Brain microvascular endothelial cell (primary cell): ENCODE measurements around the gene SASH1.
"Not testable (repeated sequence)": the region's sequence is repeated elsewhere in the genome, so short reads cannot be mapped to it uniquely, and the experiment has no call there.

Experiments used
- DNase-seq: peaks from one replicate; pipeline ENCODE4 v3.0.0-alpha.2; 2020
- H3K27ac ChIP-seq: fragments of 250-450 bp; sonication (Bioruptor Pico); 2 replicates; pipeline ENCODE4 v1.5.1; 2020; ENCODE audit warnings: mild to moderate bottlenecking, moderate library complexity
- H3K27me3 ChIP-seq: fragments of 250-450 bp; sonication (Bioruptor Pico); replicated peaks from 2 replicates; pipeline ENCODE4 v1.5.1; 2020; ENCODE audit warnings: mild to moderate bottlenecking
- H3K36me3 ChIP-seq: fragments of 250-450 bp; sonication (Bioruptor Pico); replicated peaks from 2 replicates; pipeline ENCODE4 v1.5.1; 2020; ENCODE audit warnings: mild to moderate bottlenecking
- H3K4me3 ChIP-seq: 2 replicates; pipeline ENCODE4 v1.5.1; 2011; ENCODE audit warnings: low read depth, mild to moderate bottlenecking, control low read depth, low read length, moderate library complexity
- in situ Hi-C: cut with HindIII; loops from 2 replicates; pipeline ENCODE4 v1.10.0; 2017; ENCODE audit warnings: low sequenced_read_pairs, low pct_ligation_motif_present
- TF ChIP-seq, protein P1 (sequence below): IDR thresholded peaks from 2 replicates; pipeline ENCODE4 v1.5.1; 2011; ENCODE audit warnings: low read depth, mild to moderate bottlenecking, moderate library complexity, low read length, control low read depth, inconsistent platforms; ENCODE audit errors: missing control alignments

Gene SASH1

DNA sequence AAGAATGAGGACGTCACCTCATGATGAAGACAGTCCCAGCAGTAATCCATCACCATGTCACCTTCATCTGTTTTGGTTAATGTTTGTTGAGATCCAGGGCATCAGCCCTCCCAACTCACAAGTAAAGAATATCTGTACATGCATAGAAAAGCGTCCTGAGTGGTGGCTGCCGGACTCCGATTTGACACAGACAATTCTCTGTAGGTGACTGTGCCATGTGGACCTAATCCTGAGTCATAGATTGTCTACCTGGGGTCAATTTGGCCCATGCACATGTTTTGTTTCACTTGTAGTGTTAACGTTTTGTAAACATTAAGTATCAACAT, 235.8 kb downstream of the SASH1 start:
- no peak for DNase-seq
- Histone ChIP-seq H3K36me3 (no peaks in the 10 kb centered on the region), H3K4me3 (no peak overlapping the region), H3K27ac (no peak overlapping the region), H3K27me3 (no peaks in the 10 kb centered on the region)
- in situ Hi-C loops, result no loop called here
- TF ChIP-seq, protein P1, sequence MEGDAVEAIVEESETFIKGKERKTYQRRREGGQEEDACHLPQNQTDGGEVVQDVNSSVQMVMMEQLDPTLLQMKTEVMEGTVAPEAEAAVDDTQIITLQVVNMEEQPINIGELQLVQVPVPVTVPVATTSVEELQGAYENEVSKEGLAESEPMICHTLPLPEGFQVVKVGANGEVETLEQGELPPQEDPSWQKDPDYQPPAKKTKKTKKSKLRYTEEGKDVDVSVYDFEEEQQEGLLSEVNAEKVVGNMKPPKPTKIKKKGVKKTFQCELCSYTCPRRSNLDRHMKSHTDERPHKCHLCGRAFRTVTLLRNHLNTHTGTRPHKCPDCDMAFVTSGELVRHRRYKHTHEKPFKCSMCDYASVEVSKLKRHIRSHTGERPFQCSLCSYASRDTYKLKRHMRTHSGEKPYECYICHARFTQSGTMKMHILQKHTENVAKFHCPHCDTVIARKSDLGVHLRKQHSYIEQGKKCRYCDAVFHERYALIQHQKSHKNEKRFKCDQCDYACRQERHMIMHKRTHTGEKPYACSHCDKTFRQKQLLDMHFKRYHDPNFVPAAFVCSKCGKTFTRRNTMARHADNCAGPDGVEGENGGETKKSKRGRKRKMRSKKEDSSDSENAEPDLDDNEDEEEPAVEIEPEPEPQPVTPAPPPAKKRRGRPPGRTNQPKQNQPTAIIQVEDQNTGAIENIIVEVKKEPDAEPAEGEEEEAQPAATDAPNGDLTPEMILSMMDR, result no peak

- no peak overlapping the region for H3K4me3 ChIP-seq
- H3K36me3 ChIP-seq, result no peaks in the 10 kb centered on the region
- no peaks in the 10 kb centered on the region for H3K27me3 ChIP-seq
- in situ Hi-C loops, result no loop called here
- TF ChIP-seq, protein P1, result no peak
- no peak for DNase-seq
- no peak overlapping the region for H3K27ac ChIP-seq
These were observed 236.4 kb downstream of the SASH1 start for GRCh38 chr6:148578837-148579565.

DNA sequence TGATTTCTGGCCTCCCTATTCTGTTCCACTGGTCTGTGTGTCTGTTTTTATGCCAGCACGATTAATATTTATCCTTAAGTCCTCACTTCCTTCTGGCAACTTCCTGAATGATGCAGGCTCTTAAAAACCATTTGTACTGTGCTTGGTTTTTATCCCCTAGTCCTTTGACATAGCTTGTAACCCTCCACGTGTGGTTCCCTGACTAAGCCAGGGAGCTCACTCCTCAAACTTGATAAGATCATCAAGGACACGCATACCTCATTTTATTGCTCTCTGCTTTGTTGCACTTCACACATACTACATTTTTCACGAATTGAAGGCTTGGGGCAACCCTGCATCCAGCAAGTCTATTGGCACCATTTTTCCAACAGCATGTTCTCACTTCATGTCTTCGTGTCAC, 237.8 kb downstream of the SASH1 start:
- in situ Hi-C loops, result no loop called here
- no peaks in the 10 kb centered on the region for H3K27me3 ChIP-seq
- TF ChIP-seq, protein P1, result no peak
- DNase-seq, result no peak
- H3K36me3 ChIP-seq, result no peaks in the 10 kb centered on the region
- H3K27ac ChIP-seq, result no peak overlapping the region
- H3K4me3 ChIP-seq, result no peak overlapping the region

DNA sequence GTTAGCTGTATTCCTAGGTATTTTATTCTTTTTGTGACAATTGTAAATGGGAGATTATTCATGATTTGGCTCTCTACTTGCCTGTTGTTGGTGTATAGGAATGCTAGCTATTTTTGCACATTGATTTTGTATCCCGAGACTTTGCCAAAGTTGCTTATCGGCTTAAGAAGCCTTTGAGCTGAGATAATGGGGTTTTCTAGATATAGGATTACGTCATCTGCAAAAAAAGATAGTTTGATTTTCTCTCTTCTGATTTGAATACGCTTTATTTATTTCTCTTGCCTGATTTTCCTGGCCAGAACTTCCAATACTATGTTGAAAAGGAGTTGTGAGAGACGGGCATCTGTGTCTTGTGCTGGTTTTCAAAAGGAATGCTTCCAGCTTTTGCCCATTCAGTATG, 241.0 kb downstream of the SASH1 start:
- Histone ChIP-seq H3K4me3 (no peak overlapping the region), H3K27me3 (no peaks in the 10 kb centered on the region), H3K27ac (no peak overlapping the region), H3K36me3 (no peaks in the 10 kb centered on the region)
- TF ChIP-seq, protein P1, result no peak
- no peak for DNase-seq
- in situ Hi-C loops, result no loop called here

DNA sequence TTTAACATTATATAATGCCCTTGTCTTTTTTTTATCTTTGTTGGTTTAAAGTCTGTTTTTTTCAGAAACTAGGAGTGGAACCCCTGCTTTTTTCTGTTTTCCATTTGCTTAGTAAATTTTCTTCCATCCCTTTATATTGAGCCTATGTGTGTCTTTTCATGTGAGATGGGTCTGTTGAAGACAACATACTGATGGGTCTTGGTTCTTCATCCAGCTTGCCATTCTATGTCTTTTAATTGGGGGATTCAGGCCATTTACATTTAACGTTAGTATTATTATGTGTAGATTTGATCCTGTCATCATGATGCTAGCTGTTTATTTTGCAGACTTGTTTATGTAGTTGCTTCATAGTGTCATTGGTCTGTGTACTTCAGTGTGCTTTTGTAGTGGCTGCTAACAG, 243.0 kb downstream of the SASH1 start:
- H3K4me3 ChIP-seq, H3K36me3 ChIP-seq, DNase-seq, H3K27ac ChIP-seq, in situ Hi-C loops, H3K27me3 ChIP-seq: not testable (repeated sequence)

- Histone ChIP-seq H3K27me3 (no peaks in the 10 kb centered on the region), H3K36me3 (no peaks in the 10 kb centered on the region), H3K4me3 (no peak overlapping the region), H3K27ac (no peak overlapping the region)
- no peak for DNase-seq
- TF ChIP-seq, protein P1, result no peak
- in situ Hi-C loops, result no loop called here
These were observed 248.2 kb downstream of the SASH1 start for GRCh38 chr6:148590883-148591282.
